Activated B cell treated with CpG ODN at 0.5 μM for 24 hours (primary cell): ENCODE data around the gene RGMA. TPM values are rescaled to one million over a fixed set of nuclear protein-coding genes. Genes with fewer than 3 reads are reported as not detected.

Source experiments
- ATAC-seq: fragments of 200-7000 bp; cut with Tn5 transposase; one replicate; pipeline ENCODE4 v1.10.0; 2021; ENCODE audit warnings: low read depth, mild to moderate bottlenecking, moderate library complexity
- CTCF ChIA-PET: fragments of 350-600 bp; sonication (Branson Sonifier 250); formaldehyde crosslinking; loops from one replicate; lab custom pipeline; 2021; ENCODE audit warnings: antibody characterized with exemption; lab: Charles Lee
- POLR2A ChIA-PET: fragments of 350-600 bp; sonication (Branson Sonifier 250); formaldehyde crosslinking; loops from one replicate; lab custom pipeline; 2021; ENCODE audit warnings: antibody characterized with exemption; lab: Charles Lee
- DNase-seq: peaks from one replicate; pipeline ENCODE4 v3.0.0; 2022
- H3K27ac Mint-ChIP-seq: one replicate; pipeline ENCODE4 v1.8.0; 2020; ENCODE audit warnings: mixed read lengths
- H3K27me3 Mint-ChIP-seq: one replicate; pipeline ENCODE4 v1.8.0; 2021; ENCODE audit warnings: mixed read lengths
- H3K36me3 Mint-ChIP-seq: one replicate; pipeline ENCODE4 v1.8.0; 2021; ENCODE audit warnings: low read depth, mixed read lengths
- H3K4me1 Mint-ChIP-seq: one replicate; pipeline ENCODE4 v1.8.0; 2021; ENCODE audit warnings: mixed read lengths
- H3K4me3 Mint-ChIP-seq: one replicate; pipeline ENCODE4 v1.8.0; 2020; ENCODE audit warnings: mild to moderate bottlenecking, mixed read lengths
- H3K9me3 Mint-ChIP-seq: one replicate; pipeline ENCODE4 v1.8.0; 2020; ENCODE audit warnings: mixed read lengths
- CTCF ChIP-seq: fragments of 200-600 bp; IDR thresholded peaks from one replicate; pipeline ENCODE4 v1.8.0; 2022; ENCODE audit warnings: antibody characterized with exemption, mild to moderate bottlenecking
- intact Hi-C: fragments of 100-400 bp; cut with micrococcal nuclease; formaldehyde crosslinking; loops from one replicate; pipeline ENCODE4 v1.15.1; 2024
- total RNA-seq: library from RNA; stranded (reverse); gene quantifications from 2 replicates; pipeline ENCODE4 v1.2.3, GENCODE V29; 2022

Gene RGMA
- total RNA-seq, 1 donor from 2014 or later = not detected

- Mint-ChIP-seq H3K4me3 (no peak overlapping the region), H3K27me3 (no peaks in the 10 kb centered on the region), H3K9me3 (no peaks in the 10 kb centered on the region), H3K4me1 (peaks cover 16% of the 10 kb centered on the region), H3K36me3 (peaks cover 81% of the 10 kb centered on the region), H3K27ac (peak overlapping the region; percentile 28)
- intact Hi-C loops = no loop called here
- ATAC-seq (no peak), DNase-seq (no peak)
- ChIA-PET CTCF (no interaction called here), POLR2A (no interaction called here)
- TF ChIP-seq CTCF = no peak
These were observed 99.0 kb downstream of the RGMA start for GRCh38 chr15:92990031-92990430.

- H3K36me3 Mint-ChIP-seq = peaks cover 79% of the 10 kb centered on the region
- H3K4me3 Mint-ChIP-seq = no peak overlapping the region
- ChIA-PET POLR2A (no interaction called here), CTCF (no interaction called here)
- intact Hi-C loops = loop anchor here (5.0 kb wide), 2 partner anchors 47 to 192 kb away; no protein-coding TSS in a partner anchor
- peaks cover 16% of the 10 kb centered on the region for H3K4me1 Mint-ChIP-seq
- H3K27ac Mint-ChIP-seq = peak overlapping the region; percentile 28
- no peaks in the 10 kb centered on the region for H3K27me3 Mint-ChIP-seq
- DNase-seq (no peak), ATAC-seq (peak; percentile 57)
- H3K9me3 Mint-ChIP-seq = no peaks in the 10 kb centered on the region
- no peak for TF ChIP-seq CTCF
These were observed 99.5 kb downstream of the RGMA start for GRCh38 chr15:92989470-92989869.

Other genes starting within 250 kb of the RGMA start
- gene CHD2, start 188.9 kb downstream of the RGMA start, total RNA-seq = 249 and 298 TPM in 2 replicates